Stomach (tissue), 9 donors: ENCODE data around the gene IFRD2. TPM values are rescaled to one million over a fixed set of nuclear protein-coding genes. Genes with fewer than 3 reads are reported as not detected.

Experiments
- DNase-seq, 2 donors: peaks; one replicate each; pipeline versions ENCODE4 v3.0.0 to v3.0.0-alpha.2; 2013 to 2019
- H3K27ac ChIP-seq, 5 donors: fragments of 200-600 bp in 4 of 5; sonication (generic) in 4 of 5; one replicate each; pipeline ENCODE4 v1.5.1; 2013 to 2019; ENCODE audit warnings: mild to moderate bottlenecking in 1 of 5, moderate library complexity in 1 of 5
- H3K27me3 ChIP-seq, 3 donors: fragments of 200-600 bp; sonication (generic); one replicate each; pipeline ENCODE4 v1.5.1; 2017 to 2019; ENCODE audit warnings: mixed run types in 1 of 3
- H3K36me3 ChIP-seq, 4 donors: fragments of 200-600 bp; sonication (generic); 1 replicate in 3 of 4; 2 replicates in 1 of 4; pipeline ENCODE4 v1.5.1; 2016 to 2019
- H3K4me1 ChIP-seq, 4 donors: fragments of 200-600 bp; sonication (generic); one replicate each; pipeline ENCODE4 v1.5.1; 2016 to 2019
- H3K4me3 ChIP-seq, 4 donors: fragments of 200-600 bp; sonication (generic) in 3 of 4; one replicate each; pipeline ENCODE4 v1.5.1; 2016 to 2019; ENCODE audit warnings: mild to moderate bottlenecking in 1 of 4
- H3K9me3 ChIP-seq, 4 donors: fragments of 200-600 bp; sonication (generic); one replicate each; pipeline ENCODE4 v1.5.1; 2016 to 2019
- CTCF ChIP-seq, 7 experiments: fragments of 450-650 bp in 4 of 7; fragments of 200-600 bp in 3 of 7; sonication (generic) in 3 of 7; IDR thresholded peaks; one replicate each; pipeline ENCODE4 v1.5.1; 2016 to 2019; ENCODE audit warnings: antibody characterized with exemption in 7 of 7, control low read depth in 2 of 7, mild to moderate bottlenecking in 1 of 7
- EP300 ChIP-seq: sonication (generic); formaldehyde crosslinking; IDR thresholded peaks from one replicate; pipeline ENCODE4 v1.6.1; 2017; ENCODE audit warnings: antibody characterized with exemption
- POLR2A ChIP-seq, 4 donors: fragments of 450-650 bp; IDR thresholded peaks; one replicate each; pipeline ENCODE4 v1.6.1; 2016; ENCODE audit warnings: antibody characterized with exemption in 4 of 4, control low read depth in 2 of 4, mild to moderate bottlenecking in 1 of 4, moderate library complexity in 1 of 4
- POLR2AphosphoS5 ChIP-seq, 3 donors: sonication (generic); formaldehyde crosslinking; IDR thresholded peaks; one replicate each; pipeline ENCODE4 v1.6.1; 2016; ENCODE audit warnings: antibody characterized with exemption in 3 of 3
- WGBS, 5 donors: extraction: QIAGEN DNeasy Blood & Tissue Kit in 3 of 5; methylation state at CpG; one replicate each; pipeline versions ENCODE4 v1.1.5 to v1.1.7; 2013 to 2018; 5-methylcytosine and 5-hydroxymethylcytosine counted together
- intact Hi-C: fragments of 100-400 bp; cut with DNase I; formaldehyde crosslinking; loops from one replicate; pipeline ENCODE4 v1.15.1; 2023; ENCODE audit warnings: low total_unique reads
- polyA plus RNA-seq, 3 donors: library from polyadenylated mRNA; stranded (reverse); fragments of 200-250 nt; gene quantifications; one replicate each; pipeline ENCODE4 v1.2.3, GENCODE V29; 2013
- total RNA-seq, 5 donors: library from RNA; depleted of rRNA; stranded (reverse); fragments of >200 nt; gene quantifications; one replicate each; pipeline versions ENCODE4 v1.1.0 to v1.2.3, GENCODE V29; 2014 to 2016
- donor health status: healthy with polysubstance abuse.
- donor health status: Bipolar disorder and iron deficiency.
- donor health status: healthy.

IFRD2 gene
- total and polyA plus RNA-seq, 8 donors: 69.9 to 254 (median 113) TPM

- peak overlapping the region; percentile 71 to 95 (median 82) for H3K27ac ChIP-seq
- peak overlapping the region in 3 of 4 donors; percentile 13 to 88 (median 82) for H3K4me3 ChIP-seq
- intact Hi-C loops: no loop called here
- peaks cover 12 to 44% (median 40%) of the 10 kb centered on the region in 4 donors for H3K36me3 ChIP-seq
- 73 to 83% (median 76%) methylated on average over 7 to 11 of the region's 11 CpGs for WGBS, 5 donors
- H3K4me1 ChIP-seq: peaks cover 67 to 88% (median 81%) of the 10 kb centered on the region in 4 donors
- TF ChIP-seq EP300 (no peak), CTCF (IDR thresholded peaks at IDR 0.05) (no peak), POLR2AphosphoS5 (IDR thresholded peaks at IDR 0.05) (no peak), POLR2A (IDR thresholded peaks at IDR 0.05) (no peak)
- H3K9me3 ChIP-seq: no peaks in the 10 kb centered on the region
- no peaks in the 10 kb centered on the region for H3K27me3 ChIP-seq
- no peak for DNase-seq
These were observed 25.9 kb upstream of the IFRD2 start for GRCh38 chr3:50318163-50318562.

GRCh38 chr3:50317300-50317699, 25.1 kb upstream of the IFRD2 start:
- Histone ChIP-seq H3K4me3 (peak overlapping the region in 1 of 4 donors; percentile 19), H3K27ac (peak overlapping the region; percentile 80 to 95 (median 85))
- WGBS, 5 donors: 36 to 57% (median 49%) methylated on average over 5 to 6 of the region's 6 CpGs

GRCh38 chr3:50316657-50317242, 24.5 kb upstream of the IFRD2 start:
- peaks cover 12 to 48% (median 40%) of the 10 kb centered on the region in 4 donors for H3K36me3 ChIP-seq
- H3K9me3 ChIP-seq: no peaks in the 10 kb centered on the region
- TF ChIP-seq POLR2AphosphoS5 (IDR thresholded peaks at IDR 0.05): peak in 2 of 3 donors; percentile 74 to 77
- no peak for TF ChIP-seq CTCF (IDR thresholded peaks at IDR 0.05)
- TF ChIP-seq EP300: no peak
- peak in 1 of 4 donors; percentile 28 for TF ChIP-seq POLR2A (IDR thresholded peaks at IDR 0.05)
- intact Hi-C loops: no loop called here
- H3K4me1 ChIP-seq: peaks cover 54 to 74% (median 68%) of the 10 kb centered on the region in 4 donors
- H3K27ac ChIP-seq: peak overlapping the region; percentile 80 to 95 (median 85)
- WGBS, 5 donors: 25 to 45% (median 31%) methylated on average over 8 to 9 of the region's 9 CpGs
- H3K4me3 ChIP-seq: peak overlapping the region in 1 of 4 donors; percentile 19
- no peaks in the 10 kb centered on the region for H3K27me3 ChIP-seq
- peak; percentile 87 to 94 for DNase-seq

More at GRCh38 chr3:50317300-50317699, 25.1 kb upstream of the IFRD2 start:
- intact Hi-C loops: no loop called here
- H3K36me3 ChIP-seq: peaks cover 12 to 44% (median 40%) of the 10 kb centered on the region in 4 donors
- peaks cover 59 to 79% (median 74%) of the 10 kb centered on the region in 4 donors for H3K4me1 ChIP-seq
- no peaks in the 10 kb centered on the region for H3K9me3 ChIP-seq
- DNase-seq: peak; percentile 70 to 72
- no peak for TF ChIP-seq EP300
- TF ChIP-seq POLR2A (IDR thresholded peaks at IDR 0.05): no peak
- TF ChIP-seq CTCF (IDR thresholded peaks at IDR 0.05): no peak
- TF ChIP-seq POLR2AphosphoS5 (IDR thresholded peaks at IDR 0.05): no peak
- H3K27me3 ChIP-seq: no peaks in the 10 kb centered on the region

GRCh38 chr3:50314816-50315215, 22.6 kb upstream of the IFRD2 start:
- Histone ChIP-seq H3K9me3 (no peaks in the 10 kb centered on the region), H3K4me1 (peaks cover 44 to 65% (median 58%) of the 10 kb centered on the region in 4 donors), H3K4me3 (no peak overlapping the region), H3K27ac (peak overlapping the region; percentile 48 to 95 (median 61)), H3K27me3 (no peaks in the 10 kb centered on the region), H3K36me3 (peaks cover 12 to 47% (median 40%) of the 10 kb centered on the region in 4 donors)
- DNase-seq: no peak
- WGBS, 5 donors: 87 to 100% (median 93%) methylated on average over 4 of the region's 4 CpGs
- no peak for TF ChIP-seq CTCF (IDR thresholded peaks at IDR 0.05)
- no peak for TF ChIP-seq EP300
- no peak for TF ChIP-seq POLR2A (IDR thresholded peaks at IDR 0.05)
- TF ChIP-seq POLR2AphosphoS5 (IDR thresholded peaks at IDR 0.05): no peak
- intact Hi-C loops: no loop called here
